NOMO-1 treated with dmso at 0.1 percent for 144 hours (cell line): ENCODE measurements around the gene APOL6.
A peak's percentile ranks its signal among the peaks of the same experiment; 100 is the strongest.
"Not testable (repeated sequence)": the region's sequence is repeated elsewhere in the genome, so short reads cannot be mapped to it uniquely, and the experiment has no call there.

Experiments
- DNase-seq: peaks from one replicate; lab custom pipeline; 2025; ENCODE audit not compliant: unreplicated experiment; lab: John Stamatoyannopoulos, UW

Gene APOL6

DNA sequence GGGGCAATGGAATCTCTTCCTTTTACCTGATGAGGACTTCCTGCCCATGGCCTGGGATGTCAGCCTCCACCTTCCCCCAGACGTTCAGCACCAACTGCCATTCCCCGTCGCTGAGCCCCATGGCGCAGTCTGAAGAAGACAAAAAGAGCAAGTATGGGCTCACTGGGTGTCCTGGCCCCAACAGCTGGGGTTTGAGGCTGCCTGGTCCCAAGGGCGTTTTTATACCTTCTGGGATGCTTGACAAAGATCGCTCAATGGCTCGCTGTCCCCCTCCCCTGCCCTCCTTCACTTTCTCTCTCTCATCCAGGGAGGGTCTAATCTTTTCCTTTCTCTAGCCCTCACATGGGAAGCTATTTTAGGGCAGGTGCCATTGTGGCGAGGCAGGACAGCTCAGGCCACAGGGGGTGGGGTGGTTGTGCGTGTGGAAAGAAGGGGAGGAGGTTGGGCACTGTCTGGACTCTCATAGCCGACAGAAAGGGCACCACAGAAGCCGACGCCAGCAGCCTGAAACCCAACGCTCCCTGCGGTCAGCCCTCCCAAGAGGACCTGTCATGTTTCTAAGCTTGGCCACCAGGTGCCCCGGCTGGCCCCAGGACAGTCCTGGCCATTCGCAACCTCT is 31.0 kb upstream of the APOL6 start, which contains the start of gene MB:
MB (minus strand) TSS at position 193 of the 619 bp plus-strand sequence; CDS start at position 121, 72 bp downstream.
- DNase-seq, result no peak

DNA sequence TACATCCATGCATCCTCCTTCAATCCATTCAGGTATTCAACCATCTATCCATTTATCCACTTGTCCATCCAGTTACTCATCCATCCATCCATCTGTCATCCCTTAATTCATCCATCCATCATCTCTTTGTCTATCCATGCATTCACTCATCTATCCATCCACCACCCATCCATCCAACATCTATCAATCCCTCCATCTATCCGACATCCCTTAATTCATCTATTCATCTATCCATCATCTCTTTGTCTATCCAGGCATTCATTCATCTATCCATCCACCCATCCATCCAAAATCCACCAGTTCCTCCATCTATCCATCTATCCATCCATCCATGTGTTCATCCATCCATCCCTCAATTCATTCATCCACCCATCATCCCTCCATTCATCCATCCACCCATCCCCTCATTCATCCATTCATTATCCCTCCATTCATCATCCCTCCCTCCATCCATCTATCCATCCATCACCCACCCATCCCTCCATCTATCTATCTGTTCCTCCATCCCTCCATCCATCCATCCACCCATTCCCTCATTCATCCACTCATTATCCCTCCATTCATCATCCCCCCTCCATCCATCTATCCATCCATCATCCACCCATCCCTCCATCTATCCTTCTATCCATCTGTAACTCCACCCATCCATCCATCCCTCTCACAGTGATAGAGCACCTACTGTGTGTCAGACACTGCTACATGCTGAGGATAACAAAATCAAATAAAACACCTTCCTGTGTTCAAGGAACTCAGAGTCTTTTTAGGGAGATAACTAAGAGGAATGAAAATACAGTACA is 29.6 kb upstream of the APOL6 start:
- no peak for DNase-seq

GRCh38 chr22:35619336-35620094 is 28.7 kb upstream of the APOL6 start:
- no peak for DNase-seq

GRCh38 chr22:35620624-35621251 is 27.5 kb upstream of the APOL6 start:
- no peak for DNase-seq

DNA sequence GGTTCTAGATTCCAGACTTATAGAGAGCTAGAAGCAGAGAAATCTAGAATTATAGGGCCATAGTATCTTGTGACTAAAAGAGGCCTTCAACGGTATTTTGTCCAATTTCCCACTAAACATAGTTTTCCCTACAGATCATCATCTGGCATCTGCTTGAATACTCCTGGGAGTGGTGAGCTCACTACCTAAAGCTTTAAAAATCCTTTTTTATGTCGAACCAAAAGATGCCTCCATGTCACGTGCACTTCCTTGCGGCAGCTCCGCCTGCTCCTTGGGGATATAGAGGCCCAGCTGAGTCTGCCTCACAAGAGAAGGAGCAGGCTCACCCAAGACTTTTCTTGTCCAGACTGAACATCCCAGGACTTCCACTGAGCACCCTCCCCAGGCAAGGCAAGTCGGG is 26.8 kb upstream of the APOL6 start:
- DNase-seq, result no peak

DNA sequence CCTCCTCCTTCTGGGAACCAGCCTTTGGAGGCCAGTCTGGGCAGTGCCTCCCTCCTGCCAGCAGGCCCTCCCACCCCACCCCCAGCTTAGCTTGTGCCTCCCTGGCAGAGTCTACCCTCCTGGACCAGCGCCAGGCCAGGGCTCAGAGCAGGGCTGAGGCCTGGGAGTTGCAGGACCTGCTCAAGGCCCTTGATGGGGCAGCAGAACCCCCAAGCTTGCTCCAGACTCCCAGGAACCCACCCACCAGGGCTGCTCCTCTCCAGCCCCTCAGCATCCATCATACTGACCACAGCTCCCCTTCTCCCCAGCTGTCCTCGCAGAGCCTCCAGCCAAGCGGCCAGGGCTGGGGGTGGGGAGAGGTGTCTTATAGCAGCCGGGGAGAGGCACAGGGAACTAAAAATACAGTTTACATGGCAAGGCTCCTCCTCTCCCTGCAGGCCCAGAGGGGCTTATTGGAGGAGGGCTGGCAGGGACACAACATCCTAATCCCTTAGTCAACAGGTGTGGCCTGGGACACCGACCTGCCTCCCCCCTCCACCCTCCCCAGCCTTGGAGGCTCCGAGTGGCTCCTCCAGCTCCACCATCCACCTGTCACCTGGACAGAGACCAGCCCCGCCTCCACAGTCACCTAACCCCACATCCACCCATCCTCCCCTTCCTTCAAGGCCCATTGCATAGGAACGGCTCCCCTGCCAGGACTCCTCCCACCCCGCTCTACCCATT is 25.9 kb upstream of the APOL6 start:
- DNase-seq, result no peak

GRCh38 chr22:35623885-35624284 is 24.4 kb upstream of the APOL6 start:
- DNase-seq, result not testable (repeated sequence)

GRCh38 chr22:35624547-35624946 is 23.7 kb upstream of the APOL6 start:
- no peak for DNase-seq

GRCh38 chr22:35625763-35626432 is 22.3 kb upstream of the APOL6 start:
- DNase-seq, result no peak

DNA sequence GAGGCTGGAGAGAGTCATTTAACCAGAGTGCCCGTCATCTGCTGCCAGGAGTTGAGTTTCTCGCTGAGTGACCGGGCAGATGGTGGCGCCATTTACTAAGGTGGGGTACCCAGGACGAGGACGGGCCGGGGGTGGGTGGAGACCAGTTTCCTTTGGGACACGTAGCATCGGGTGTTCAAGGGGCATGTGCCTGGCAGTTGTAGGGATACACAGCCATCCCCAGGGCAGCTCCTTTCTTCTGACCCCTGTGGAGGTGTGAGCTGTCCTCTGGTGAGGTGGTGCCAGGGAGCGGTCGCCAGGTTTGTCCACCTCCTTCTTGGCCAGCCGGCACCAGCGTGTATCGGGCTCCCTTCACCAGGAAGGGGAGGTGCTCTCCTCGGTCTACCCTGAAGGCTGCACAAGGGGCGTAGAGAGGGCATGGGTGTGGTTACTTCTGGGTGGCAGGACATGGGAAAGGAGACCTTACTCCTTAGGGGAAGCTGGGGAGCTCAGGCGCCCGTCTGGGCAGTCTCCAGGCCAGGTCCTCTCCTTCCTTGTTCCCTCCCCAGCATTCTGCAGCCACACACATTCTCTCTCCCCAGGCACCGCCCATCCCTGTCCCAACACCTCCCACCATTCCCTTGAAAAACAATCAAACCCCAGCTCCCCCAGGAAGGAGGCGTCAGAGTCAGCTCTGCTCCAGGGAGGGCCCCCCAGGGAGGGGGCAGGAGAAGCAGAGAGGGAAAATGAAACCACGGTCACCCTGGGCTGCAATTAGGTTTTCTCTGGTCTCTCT is 20.8 kb upstream of the APOL6 start:
- DNase-seq, result peak; percentile 51

GRCh38 chr22:35628732-35629131 is 19.5 kb upstream of the APOL6 start:
- DNase-seq, result no peak

DNA sequence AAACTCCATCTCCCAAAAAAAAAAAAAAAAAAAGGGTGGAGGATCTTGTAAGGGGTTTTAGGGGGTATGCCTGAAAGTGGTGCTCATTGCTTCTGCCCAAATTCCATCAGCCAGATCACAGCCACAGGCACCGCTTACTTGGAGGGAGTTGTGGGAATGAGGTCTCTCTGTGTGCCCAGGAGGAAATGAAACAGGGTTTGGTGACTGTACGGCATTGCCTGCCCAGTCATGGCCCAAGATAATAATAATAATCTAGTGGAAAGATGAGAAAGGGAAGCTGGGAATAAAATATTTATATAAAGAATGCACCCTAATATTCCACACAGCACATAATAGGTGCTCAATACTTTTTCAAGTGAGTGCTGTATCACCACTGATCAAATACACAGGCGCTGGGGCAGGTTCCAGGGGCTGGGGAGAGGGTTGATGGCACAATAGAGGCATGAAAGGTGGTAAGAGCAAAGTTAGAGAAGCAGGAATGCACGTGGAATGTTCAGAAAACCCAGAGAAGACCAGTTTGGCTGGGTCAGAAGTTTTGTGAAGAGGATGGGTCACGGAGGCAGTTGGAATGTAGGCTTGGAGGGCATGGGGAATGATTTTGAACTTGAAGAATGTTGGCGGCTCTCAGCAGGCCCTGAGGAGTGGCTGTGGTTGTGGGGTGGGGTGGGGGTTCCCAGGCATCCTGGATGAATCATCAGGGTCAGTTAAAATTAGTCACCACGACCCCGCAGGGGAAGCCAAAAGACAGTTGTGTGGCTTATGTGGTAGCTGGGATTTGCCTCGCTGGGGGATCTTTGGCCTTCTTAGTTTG is 18.6 kb upstream of the APOL6 start:
- no peak for DNase-seq

DNA sequence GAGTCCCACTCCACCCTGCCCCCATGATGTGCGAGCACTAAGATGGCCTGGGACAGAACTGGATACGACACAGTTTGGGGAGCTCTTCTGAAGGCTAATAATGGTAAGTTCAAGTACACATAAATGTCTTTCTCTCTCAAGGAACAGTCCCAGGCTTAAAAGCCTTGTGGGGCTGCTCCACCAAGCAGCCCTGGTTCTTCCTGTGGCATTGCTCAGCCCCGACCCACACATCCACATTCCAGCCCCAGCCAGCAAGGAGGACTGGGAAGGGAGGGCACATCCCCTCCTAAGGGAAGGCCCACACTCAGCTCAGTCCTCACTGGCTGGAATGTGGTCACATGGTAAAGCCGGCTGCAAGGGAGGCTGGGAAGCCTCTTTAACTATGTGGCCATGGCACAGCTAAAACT is 17.9 kb upstream of the APOL6 start:
- DNase-seq, result no peak

DNA sequence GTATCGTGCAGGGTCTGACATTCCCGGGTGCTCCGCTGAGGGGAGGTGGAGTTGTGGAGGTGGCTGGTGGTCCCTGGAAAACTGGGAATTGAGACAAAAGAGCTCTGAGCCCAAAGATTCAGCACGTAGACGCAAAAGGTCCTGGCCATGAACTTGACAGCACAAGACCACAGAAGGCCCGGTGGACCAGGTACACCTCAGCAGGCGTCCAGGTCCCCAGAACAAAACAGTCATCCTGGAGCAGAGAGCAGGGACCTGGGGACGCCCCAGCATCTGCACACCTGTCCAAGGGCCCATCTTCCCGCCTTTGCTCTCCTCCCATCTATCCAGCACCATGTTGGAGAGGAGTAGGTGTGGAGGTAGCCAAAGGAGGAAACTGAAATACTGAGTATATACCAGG is 17.4 kb upstream of the APOL6 start:
- no peak for DNase-seq

DNA sequence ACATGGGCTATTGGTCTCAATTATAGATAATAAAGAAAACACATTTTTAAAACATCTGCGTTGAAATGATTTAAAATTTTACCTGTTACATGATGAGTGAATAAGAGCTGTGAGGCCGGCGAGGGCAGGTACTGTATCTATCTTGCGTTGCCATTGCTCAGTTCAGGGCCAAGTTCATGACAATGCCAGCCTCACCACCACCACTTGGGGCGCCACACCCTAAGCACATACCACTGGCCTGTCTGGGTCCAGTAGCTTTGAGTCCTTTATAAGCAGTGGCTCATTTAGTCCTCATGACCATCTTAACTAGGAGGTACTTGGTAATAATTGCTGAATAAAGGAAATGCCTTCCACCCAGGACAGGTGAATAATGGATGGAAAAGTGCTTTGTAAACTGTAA is 16.6 kb upstream of the APOL6 start:
- DNase-seq, result peak; percentile 50

DNA sequence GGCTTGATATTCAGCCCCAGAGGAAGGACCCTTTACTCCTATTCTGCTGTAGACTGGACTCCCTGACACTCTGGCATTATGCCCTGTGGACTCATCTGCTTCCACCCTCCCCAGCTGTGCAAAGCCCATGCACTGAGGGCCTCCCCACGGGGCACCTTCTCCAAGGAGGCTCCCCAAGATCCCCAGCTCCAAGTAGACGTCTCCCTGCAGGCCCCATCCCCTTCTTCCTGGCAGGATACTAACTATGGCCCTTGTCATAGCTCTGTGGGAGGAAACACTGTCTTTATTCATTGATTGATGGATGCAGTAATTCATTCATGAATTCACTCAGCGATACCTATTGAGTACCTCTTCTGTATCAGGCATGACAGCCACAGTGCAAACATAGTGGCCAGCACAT is 15.3 kb upstream of the APOL6 start:
- DNase-seq, result no peak

DNA sequence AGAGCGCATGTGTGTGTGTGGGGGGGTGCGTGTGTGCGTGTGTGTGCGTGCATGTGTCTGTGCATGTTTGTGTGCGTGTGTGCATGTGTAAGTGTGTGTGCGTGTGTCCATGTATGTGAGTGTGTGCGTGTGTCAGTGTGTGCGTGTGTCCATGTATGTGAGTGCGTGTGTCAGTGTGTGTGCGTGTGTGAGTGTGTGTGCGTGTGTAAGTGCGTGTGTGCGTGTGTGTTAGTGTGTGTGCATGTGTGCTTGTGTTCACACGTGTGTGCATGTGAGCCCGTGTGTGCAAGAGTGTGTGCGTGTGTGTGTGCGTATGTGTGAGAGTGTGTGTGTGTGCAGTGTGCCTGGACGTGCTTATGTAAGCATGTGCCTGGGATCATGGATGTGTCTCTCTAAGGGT is 14.7 kb upstream of the APOL6 start:
- DNase-seq, result no peak

GRCh38 chr22:35634015-35634414 is 14.2 kb upstream of the APOL6 start:
- peak; percentile 12 for DNase-seq
